Stomach (tissue), 4 donors: ENCODE data around the gene CDC34.
A peak's percentile ranks its signal among the peaks of the same experiment; 100 is the strongest.

Experiments used
- EP300 ChIP-seq: sonication (generic); formaldehyde crosslinking; IDR thresholded peaks from one replicate; pipeline ENCODE4 v1.6.1; 2017; ENCODE audit warnings: antibody characterized with exemption
- POLR2AphosphoS5 ChIP-seq, 3 donors: sonication (generic); formaldehyde crosslinking; IDR thresholded peaks; one replicate each; pipeline ENCODE4 v1.6.1; 2016; ENCODE audit warnings: antibody characterized with exemption in 3 of 3
- TF ChIP-seq, protein P1 (sequence below), 7 experiments: fragments of 450-650 bp in 4 of 7; fragments of 200-600 bp in 3 of 7; sonication (generic) in 3 of 7; IDR thresholded peaks; one replicate each; pipeline ENCODE4 v1.5.1; 2016 to 2019; ENCODE audit warnings: antibody characterized with exemption in 7 of 7, control low read depth in 2 of 7, mild to moderate bottlenecking in 1 of 7

DNA sequence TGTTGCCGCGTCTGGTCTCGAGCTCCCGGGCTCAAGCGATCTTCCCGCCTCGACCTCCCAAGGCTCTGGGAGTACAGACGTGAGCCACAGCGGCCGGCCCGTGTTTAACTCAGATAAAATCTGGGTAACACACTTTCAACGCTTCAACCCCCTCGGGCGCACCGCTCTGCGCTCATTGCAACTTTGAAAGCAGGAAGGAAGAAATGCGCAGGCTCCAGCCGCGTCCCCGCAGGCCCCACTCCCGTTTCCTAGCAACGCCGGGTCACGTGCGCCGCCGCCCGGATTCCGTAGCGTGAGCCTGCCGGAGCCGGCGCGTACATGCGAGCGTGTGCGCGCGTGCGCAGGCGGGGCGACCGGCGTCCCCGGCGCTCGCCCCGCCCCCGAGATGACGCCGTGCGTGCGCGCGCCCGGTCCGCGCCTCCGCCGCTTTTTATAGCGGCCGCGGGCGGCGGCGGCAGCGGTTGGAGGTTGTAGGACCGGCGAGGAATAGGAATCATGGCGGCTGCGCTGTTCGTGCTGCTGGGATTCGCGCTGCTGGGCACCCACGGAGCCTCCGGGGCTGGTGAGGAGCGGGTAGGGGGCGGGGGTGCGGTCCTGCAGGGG, 40.7 kb downstream of the CDC34 start, which contains the start of gene BSG:
- TF ChIP-seq, protein P1, sequence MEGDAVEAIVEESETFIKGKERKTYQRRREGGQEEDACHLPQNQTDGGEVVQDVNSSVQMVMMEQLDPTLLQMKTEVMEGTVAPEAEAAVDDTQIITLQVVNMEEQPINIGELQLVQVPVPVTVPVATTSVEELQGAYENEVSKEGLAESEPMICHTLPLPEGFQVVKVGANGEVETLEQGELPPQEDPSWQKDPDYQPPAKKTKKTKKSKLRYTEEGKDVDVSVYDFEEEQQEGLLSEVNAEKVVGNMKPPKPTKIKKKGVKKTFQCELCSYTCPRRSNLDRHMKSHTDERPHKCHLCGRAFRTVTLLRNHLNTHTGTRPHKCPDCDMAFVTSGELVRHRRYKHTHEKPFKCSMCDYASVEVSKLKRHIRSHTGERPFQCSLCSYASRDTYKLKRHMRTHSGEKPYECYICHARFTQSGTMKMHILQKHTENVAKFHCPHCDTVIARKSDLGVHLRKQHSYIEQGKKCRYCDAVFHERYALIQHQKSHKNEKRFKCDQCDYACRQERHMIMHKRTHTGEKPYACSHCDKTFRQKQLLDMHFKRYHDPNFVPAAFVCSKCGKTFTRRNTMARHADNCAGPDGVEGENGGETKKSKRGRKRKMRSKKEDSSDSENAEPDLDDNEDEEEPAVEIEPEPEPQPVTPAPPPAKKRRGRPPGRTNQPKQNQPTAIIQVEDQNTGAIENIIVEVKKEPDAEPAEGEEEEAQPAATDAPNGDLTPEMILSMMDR (IDR thresholded peaks at IDR 0.05) = no peak
- TF ChIP-seq POLR2AphosphoS5 (IDR thresholded peaks at IDR 0.05) (peak; percentile 86 to 97 (median 97)), EP300 (no peak)
